Fibroblast of skin of abdomen (primary cell): ENCODE data around the gene ZNF778.
A peak's percentile ranks its signal among the peaks of the same experiment; 100 is the strongest.
"Not testable (repeated sequence)": the region's sequence is repeated elsewhere in the genome, so short reads cannot be mapped to it uniquely, and the experiment has no call there.

ENCODE experiments used
- DNase-seq: peaks from one replicate; pipeline ENCODE4 v3.0.0-alpha.2; 2013

The ZNF778 gene

DNA sequence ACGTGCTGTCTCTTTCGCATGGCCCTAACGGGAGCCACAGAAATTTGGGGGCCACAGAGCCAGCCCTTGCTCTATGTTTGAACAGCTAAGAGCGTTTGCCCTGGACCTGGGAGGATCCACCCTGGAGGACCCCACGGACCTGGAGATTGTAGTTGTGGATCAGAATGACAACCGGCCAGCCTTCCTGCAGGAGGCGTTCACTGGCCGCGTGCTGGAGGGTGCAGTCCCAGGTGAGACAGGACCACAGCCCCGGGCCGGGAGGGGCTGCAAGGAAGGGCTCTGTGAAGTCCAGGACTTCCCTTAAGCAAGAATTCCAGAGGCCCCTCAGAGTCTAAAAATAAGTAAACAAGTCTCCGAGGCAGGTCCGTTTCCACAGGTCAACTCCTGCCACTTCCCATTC lies 34.0 kb upstream of the ZNF778 start:
- no peak for DNase-seq

DNA sequence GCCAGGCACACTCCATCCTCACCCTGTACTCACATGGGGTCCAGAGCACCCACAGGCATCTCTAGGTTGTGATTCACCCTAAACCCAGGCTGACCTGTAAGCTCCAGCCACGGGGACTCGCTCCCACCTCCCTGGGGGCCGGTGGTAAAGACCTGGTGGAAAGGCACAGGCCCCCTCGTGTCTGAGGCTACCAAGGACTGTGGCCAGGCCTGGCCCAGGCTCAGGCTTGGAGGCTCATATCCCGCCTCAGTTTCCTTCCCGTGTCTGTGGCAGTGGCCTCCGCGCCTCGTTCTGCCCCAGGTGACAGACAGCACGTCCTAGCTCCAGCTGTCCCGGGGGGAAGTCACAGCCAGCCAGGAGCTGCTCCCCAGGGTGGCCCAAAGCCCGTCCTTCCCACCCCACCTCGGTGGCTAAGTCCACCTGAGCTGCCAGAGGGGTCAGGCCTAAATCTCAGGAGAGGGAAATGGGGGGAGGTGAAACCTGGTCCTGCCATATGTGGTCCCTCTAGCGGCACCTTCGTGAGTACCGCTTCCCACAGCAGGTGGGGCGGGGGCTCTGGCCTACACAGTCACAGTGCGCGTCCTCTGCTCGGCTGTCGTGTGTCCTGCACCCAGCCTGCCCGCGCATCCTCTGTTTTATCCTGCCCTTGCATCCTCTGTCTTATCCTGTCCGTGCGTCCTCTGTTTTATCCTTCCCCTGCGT lies 33.4 kb upstream of the ZNF778 start:
- DNase-seq: no peak

DNA sequence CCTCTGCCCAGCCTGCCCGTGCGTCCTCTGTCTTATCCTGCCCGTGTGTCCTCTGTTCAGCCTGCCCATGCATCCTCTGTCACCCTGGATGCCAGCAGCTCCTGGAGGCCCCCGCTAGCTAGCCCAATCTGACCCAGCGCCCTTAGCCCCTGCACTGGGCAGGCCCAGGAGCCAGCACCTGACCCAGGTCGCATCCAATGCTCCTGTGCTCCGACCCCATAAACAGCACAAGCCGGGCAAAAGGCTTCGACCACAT lies 32.9 kb upstream of the ZNF778 start:
- DNase-seq: no peak

DNA sequence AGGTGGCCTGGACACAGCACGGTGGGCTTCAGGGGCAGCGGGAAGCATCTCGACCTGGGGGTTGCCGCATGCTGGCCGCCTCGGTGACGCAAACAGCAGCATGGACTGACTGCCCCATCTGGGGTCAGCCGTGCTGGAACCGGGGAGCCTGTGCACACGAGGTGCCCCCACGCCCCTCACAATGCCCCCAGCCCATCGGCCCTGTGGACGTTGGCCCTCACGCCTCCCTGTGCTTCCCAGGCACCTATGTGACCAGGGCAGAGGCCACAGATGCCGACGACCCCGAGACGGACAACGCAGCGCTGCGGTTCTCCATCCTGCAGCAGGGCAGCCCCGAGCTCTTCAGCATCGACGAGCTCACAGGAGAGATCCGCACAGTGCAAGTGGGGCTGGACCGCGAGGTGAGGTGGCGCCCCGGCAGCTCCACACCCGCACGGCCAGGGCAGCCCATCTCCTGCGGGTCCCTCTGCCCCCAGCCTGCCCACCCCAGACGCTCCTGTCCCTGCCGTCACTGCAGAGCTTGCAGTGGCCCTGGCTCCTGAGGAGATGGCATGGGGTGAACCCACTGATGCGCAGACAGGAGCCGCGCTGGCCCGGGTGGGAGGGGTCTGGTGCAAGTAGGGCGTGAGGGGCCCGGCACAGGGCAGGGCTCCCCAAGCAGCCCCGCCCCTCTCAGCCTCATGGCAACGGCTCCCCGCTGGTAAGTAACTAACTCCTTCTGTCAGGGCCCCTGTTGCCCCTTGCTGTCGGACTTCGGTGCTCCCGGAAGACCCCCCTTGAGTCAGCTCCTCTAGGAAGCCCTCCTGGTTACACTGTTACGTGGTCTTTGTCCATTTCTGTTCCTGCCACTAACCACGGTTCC lies 32.3 kb upstream of the ZNF778 start:
- DNase-seq: no peak

DNA sequence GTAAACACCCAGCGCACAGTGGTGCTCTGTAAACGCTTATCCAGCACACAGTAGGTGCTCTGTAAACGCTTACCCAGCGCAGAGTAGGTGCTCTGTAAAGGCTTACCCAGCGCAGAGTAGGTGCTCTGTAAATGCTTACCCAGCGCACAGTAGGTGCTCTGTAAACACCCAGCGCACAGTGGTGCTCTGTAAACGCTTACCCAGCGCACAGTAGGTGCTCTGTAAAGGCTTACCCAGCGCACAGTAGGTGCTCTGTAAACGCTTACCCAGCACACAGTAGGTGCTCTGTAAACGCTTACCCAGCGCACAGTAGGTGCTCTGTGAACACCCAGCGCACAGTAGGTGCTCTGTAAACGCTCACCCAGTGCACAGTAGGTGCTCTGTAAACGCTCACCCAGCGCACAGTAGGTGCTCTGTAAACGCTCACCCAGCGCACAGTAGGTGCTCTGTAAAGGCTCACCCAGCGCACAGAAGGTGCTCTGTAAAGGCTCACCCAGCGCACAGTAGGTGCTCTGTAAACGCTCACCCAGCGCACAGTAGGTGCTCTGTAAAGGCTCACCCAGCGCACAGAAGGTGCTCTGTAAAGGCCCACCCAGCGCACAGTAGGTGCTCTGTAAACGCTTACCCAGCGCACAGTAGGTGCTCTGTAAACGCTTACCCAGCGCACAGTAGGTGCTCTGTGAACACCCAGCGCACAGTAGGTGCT lies 31.5 kb upstream of the ZNF778 start:
- not testable (repeated sequence) for DNase-seq

DNA sequence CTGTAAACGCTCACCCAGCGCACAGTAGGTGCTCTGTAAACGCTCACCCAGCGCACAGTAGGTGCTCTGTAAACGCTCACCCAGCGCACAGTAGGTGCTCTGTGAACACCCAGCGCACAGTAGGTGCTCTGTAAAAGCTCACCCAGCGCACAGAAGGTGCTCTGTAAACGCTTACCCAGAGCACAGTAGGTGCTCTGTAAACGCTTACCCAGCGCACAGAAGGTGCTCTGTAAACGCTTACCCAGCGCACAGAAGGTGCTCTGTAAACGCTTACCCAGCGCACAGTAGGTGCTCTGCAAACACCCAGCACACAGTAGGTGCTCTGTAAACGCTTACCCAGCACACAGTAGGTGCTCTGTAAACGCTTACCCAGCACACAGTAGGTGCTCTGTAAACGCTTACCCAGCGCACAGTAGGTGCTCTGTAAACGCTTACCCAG lies 30.9 kb upstream of the ZNF778 start:
- DNase-seq: not testable (repeated sequence)

DNA sequence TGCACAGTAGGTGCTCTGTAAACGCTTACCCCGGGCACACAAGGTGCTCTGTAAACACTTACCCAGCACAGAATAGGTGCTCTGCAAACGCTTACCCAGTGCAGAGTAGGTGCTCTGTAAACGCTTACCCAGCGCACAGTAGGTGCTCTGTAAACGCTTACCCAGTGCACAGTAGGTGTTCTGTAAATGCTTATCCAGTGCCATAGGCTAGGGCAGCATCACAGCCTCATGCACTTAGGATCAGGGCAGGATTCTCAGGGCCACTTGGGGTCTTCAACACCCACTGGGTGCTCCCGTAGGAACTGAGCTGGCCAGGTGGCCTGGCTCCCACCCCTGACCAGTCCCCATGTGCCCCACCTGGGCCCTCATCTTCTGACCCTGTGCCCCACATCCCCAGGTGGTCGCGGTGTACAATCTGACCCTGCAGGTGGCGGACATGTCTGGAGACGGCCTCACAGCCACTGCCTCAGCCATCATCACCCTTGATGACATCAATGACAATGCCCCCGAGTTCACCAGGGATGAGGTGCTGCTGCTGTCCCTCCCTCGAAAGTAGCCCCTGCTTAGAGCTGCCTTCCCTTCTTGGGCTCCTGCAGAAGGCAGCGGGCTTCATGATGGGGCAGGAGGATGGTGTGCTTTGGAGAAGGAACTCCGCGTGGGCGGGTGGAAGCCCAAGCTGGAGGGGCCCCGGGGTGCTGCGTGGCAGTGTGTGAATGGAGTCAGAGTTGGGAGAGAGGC lies 30.3 kb upstream of the ZNF778 start:
- DNase-seq: peak; percentile 33

DNA sequence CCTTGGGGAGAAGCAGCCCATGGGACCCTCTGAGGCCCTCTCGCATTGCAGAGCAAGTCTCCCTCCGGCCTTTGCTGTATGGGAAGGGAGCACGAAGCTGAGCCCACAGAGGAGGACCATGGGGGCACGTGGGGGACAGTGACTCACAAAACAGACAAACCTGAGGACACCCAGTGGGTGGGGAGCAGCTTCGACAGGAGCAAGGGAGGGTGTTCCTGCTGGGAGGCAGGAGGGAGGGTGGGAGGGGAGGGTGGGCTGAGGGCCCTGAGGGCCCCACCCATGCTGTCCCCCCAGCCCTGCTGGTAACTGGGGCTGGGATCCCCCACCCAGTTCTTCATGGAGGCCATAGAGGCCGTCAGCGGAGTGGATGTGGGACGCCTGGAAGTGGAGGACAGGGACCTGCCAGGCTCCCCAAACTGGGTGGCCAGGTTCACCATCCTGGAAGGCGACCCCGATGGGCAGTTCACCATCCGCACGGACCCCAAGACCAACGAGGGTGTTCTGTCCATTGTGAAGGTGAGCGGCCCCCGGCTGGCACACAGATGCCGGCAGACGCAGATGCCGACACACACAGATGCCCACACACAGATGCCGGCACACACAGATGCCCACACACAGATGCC lies 29.6 kb upstream of the ZNF778 start:
- DNase-seq: no peak

DNA sequence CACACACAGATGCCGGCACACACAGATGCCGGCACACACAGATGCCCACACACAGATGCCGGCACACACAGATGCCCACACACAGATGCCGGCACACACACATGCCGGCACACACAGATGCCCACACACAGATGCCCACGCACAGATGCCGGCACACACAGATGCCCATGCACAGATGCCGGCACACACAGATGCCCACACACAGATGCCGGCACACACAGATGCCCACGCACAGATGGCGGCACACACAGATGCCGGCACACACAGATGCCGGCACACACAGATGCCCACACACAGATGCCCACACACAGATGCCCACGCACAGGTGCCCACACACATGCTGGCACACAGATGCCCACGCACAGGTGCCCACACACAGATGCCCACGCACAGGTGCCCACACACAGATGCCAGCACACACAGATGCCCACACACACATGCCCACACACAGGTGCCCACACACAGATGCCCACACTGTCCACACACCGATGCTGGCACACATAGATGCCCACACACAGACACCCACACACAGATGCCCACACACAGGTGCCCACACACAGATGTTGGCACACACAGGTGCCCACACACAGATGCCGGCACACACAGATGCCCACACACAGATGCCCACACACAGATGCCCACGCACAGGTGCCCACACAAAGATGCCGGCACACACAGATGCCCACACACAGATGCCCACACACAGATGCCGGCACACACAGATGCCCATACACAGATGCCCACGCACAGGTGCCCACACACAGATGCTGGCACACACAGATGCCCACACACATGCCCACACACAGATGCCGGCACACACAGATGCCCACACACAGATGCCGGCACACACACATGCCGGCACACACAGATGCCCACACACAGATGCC lies 28.8 kb upstream of the ZNF778 start:
- DNase-seq: not testable (repeated sequence)

DNA sequence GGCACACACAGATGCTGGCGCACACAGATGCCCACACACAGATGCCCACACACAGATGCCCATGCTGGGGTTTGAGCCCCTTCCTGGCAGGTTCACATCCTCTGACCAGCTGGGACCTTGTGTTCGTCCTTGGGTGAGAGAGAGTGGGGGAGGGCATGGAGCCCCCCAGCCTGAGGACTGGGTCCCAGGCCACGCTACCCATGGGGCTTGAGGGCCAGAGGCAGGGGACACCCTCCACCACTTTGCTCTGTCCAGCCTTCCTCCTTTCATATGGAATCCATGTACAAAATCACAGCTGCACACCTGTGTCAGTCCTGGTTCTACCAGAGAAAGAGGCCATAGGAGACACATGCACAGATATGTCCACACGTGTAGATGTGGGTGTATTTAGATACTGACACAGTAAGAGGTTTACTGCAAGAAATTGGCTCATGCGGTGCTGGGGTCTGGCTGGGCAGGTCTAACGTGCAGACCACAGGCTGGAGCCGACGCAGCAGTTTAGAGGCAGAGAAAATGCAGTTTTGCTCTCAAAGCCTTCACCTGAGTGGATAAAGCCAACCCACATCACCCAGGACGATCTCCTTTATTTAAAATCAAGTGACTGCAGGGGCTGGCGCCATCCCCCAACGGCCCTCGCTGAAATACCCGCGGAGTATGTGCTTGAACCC lies 28.0 kb upstream of the ZNF778 start:
- no peak for DNase-seq

DNA sequence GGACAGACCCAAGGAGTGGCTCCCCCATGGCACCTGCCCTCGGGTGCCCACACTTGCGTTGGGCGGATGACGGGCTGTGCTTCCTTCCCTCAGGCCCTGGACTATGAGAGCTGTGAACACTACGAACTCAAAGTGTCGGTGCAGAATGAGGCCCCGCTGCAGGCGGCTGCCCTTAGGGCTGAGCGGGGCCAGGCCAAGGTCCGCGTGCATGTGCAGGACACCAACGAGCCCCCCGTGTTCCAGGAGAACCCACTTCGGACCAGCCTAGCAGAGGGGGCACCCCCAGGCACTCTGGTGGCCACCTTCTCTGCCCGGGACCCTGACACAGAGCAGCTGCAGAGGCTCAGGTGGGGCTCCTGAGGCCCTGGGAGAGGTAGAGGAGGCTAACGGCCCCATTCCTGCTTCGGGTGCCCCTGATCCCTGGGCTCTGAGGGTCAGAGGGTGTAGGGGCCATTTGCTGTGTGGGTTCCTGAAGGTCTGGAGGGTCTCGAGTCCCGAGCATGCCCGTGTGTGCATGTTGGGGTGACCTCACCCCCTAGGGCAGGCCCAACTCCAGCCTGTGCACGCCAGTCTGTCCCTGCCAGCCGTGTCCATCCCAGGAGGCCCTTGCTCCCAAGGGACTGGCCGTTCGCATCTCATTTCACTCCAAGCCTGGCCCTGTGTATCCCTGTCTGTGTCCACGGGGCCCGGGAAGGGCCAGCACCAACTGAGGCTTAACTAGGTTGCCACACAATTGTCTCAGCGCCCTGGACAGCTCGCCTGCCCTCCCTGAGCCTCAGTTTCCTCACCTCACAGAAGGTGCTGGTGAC lies 27.1 kb upstream of the ZNF778 start:
- no peak for DNase-seq

DNA sequence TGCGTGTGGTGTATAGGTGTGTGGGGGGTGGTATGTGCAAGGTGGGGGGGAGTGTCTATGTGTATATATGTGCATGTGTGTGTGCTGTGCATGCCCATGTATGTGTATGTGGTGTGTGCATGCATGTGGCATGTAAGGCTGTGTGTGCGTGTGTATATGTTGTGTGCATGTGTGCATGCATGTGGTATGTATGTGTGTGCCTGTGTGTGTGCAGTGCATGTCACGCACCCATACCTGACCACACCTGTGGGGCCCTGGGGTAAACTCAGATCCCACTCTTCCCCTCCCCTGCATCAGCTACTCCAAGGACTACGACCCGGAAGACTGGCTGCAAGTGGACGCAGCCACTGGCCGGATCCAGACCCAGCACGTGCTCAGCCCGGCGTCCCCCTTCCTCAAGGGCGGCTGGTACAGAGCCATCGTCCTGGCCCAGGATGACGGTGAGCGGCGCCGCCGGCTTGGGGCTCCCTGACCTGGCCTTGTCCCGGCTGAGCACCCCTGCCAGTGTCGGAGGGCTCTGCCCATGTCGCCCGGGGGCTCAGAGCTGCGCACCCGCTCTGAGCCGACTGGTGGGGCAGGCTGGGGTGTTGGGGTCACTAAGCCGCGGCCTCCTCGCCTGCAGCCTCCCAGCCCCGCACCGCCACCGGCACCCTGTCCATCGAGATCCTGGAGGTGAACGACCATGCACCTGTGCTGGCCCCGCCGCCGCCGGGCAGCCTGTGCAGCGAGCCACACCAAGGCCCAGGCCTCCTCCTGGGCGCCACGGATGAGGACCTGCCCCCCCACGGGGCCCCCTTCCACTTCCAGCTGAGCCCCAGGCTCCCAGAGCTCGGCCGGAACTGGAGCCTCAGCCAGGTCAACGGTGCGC lies 26.2 kb upstream of the ZNF778 start:
- DNase-seq: no peak

DNA sequence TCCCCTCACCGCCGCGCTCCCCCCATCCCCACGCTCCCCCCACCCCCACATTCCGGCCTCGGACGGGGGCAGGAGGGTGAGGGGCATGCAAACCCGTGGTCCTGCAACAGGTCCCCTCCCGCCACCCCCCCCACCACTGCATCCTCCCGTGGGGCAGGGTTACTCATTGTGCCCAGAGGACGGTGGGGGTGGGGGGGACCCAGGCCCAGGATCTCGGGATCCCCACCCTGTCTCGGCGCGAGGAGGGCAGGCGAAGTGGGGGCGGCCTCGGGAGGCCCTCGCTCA lies 25.7 kb upstream of the ZNF778 start:
- DNase-seq: no peak

DNA sequence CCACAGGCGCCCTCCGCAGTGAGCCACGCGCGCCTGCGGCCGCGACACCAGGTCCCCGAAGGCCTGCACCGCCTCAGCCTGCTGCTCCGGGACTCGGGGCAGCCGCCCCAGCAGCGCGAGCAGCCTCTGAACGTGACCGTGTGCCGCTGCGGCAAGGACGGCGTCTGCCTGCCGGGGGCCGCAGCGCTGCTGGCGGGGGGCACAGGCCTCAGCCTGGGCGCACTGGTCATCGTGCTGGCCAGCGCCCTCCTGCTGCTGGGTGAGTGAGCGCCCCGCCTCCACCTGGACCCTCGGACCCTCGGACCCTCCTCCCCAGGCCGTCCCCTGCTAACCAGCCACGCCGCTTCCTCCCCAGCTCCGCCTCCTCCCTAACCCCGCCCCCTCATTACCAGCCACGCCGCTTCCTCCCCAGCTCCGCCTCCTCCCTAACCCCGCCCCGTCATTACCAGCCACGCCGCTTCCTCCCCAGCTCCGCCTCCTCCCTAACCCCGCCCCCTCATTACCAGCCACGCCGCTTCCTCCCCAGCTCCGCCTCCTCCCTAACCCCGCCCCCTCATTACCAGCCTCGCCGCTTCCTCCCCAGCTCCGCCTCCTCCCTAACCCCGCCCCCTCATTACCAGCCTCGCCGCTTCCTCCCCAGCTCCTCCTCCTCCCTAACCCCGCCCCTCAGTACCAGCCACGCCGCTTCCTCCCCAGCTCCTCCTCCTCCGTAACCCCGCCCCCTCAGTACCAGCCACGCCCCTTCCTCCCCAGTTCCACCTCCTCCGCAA lies 25.1 kb upstream of the ZNF778 start:
- peak; percentile 91 for DNase-seq

DNA sequence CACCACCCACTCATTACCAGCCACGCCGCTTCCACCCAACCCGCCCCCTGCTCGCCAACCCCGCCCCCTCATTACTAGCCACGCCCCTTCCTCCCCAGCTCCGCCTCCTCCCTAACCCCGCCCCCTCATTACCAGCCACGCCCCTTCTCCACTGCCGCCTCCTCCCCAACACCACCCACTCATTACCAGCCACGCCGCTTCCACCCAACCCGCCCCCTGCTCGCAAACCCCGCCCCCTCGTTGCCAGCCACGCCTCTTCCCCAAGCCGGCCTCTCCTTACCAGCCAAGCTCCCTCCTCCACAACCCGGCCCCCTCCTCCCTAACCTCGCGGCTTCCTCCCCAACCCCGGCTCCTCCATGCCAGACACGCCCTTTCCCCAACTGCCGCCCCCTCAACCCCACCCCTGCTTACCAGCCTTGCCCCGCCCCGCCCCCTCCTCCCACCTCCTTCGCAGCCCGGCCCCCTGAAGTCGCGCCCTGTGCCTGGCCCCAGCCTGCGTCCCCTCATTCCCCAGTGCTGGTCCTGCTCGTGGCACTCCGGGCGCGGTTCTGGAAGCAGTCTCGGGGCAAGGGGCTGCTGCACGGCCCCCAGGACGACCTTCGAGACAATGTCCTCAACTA lies 24.4 kb upstream of the ZNF778 start:
- peak; percentile 86 for DNase-seq

DNA sequence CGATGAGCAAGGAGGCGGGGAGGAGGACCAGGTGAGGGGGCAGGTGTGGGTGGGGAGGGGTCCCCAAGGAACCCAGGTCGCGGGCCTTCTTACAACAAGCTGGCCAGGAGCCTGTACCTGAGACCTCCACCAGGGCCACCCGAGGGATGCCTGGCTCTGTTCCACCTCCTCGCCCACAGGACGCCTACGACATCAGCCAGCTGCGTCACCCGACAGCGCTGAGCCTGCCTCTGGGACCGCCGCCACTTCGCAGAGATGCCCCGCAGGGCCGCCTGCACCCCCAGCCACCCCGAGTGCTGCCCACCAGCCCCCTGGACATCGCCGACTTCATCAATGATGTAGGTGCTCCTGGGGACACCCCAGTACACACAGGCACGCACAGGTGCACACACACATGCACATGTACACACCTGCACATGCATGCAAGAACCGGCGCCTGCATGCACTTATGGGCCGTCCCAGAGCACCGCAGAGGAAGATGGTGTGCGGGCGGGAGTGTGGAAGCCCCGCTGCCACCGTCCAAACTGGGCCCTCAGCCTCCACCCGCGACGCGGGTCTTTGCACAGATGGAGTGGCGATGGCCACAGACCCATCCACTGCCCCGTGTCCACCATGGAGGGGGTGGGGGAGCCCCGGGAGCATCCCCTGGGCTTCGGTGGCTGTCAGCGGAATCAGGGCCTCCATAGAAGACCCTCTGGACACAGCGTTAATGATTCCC lies 23.8 kb upstream of the ZNF778 start:
- DNase-seq: no peak
